Upper lobe of left lung (tissue), 6 donors: Measurements from ENCODE around the gene CDRT4. TPM values are rescaled to one million over a fixed set of nuclear protein-coding genes. Genes with fewer than 3 reads are reported as not detected.

ENCODE experiments used
- ATAC-seq, 2 donors: fragments of 200-7000 bp; cut with Tn5 transposase; one replicate each; pipeline ENCODE4 v1.9.1; 2022; ENCODE audit warnings: mild to moderate bottlenecking in 2 of 2, moderate library complexity in 2 of 2; ENCODE audit not compliant: low FRiP score in 2 of 2
- DNase-seq, 2 donors: peaks; one replicate each; pipeline ENCODE4 v3.0.0-alpha.2; 2019 to 2020
- H3K27ac ChIP-seq, 4 donors: fragments of 200-600 bp; sonication (generic); one replicate each; pipeline ENCODE4 v1.5.1; 2016 to 2019
- H3K27me3 ChIP-seq, 4 donors: fragments of 200-600 bp; sonication (generic); one replicate each; pipeline ENCODE4 v1.5.1; 2017 to 2019
- H3K36me3 ChIP-seq, 4 donors: fragments of 200-600 bp; sonication (generic); one replicate each; pipeline ENCODE4 v1.5.1; 2016 to 2019
- H3K4me1 ChIP-seq, 4 donors: fragments of 200-600 bp; sonication (generic); one replicate each; pipeline ENCODE4 v1.5.1; 2018 to 2019
- H3K4me3 ChIP-seq, 4 donors: fragments of 200-600 bp; sonication (generic); one replicate each; pipeline ENCODE4 v1.5.1; 2017 to 2019; ENCODE audit warnings: mild to moderate bottlenecking in 2 of 4, moderate library complexity in 1 of 4
- H3K9me3 ChIP-seq, 4 donors: fragments of 200-600 bp; sonication (generic); one replicate each; pipeline ENCODE4 v1.5.1; 2018 to 2019
- CTCF ChIP-seq, 6 experiments: fragments of 450-650 bp in 4 of 6; fragments of 200-600 bp in 2 of 6; sonication (generic) in 2 of 6; IDR thresholded peaks; one replicate each; pipeline ENCODE4 v1.5.1; 2016 to 2019; ENCODE audit warnings: antibody characterized with exemption in 6 of 6
- EP300 ChIP-seq, 4 donors: sonication (generic); formaldehyde crosslinking; IDR thresholded peaks; one replicate each; pipeline ENCODE4 v1.5.1; 2017; ENCODE audit warnings: antibody characterized with exemption in 4 of 4, control low read depth in 2 of 4
- POLR2A ChIP-seq, 4 donors: fragments of 450-650 bp; IDR thresholded peaks; one replicate each; pipeline ENCODE4 v1.5.1; 2016 to 2017; ENCODE audit warnings: antibody characterized with exemption in 4 of 4, mild to moderate bottlenecking in 2 of 4
- POLR2AphosphoS5 ChIP-seq, 2 donors: sonication (generic); formaldehyde crosslinking; IDR thresholded peaks; one replicate each; pipeline ENCODE4 v1.5.1; 2017; ENCODE audit warnings: antibody characterized with exemption in 2 of 2
- WGBS, 2 donors: methylation state at CpG; one replicate each; pipeline ENCODE4 v1.1.5; 2017 to 2018; 5-methylcytosine and 5-hydroxymethylcytosine counted together
- total RNA-seq, 6 donors: library from RNA; depleted of rRNA in 4 of 6; stranded (reverse); fragments of >200 nt in 4 of 6; gene quantifications; one replicate each; pipeline versions ENCODE4 v1.1.0 to v1.2.1, GENCODE V29; 2016 to 2021
- donor health status: DM: no; HTN: no; CAD: no; lungs with moderate emphysema.
- donor health status: DM: no; HTN: yes; CAD: no; lungs with severe emphysema.

CDRT4 gene
- total RNA-seq, 6 donors from 2014 or later, result 4.7 to 38.8 (median 5.8) TPM; not detected in 1

GRCh38 chr17:15444805-15445204 is 22.6 kb downstream of the CDRT4 start:
- Histone ChIP-seq H3K27me3 (no peaks in the 10 kb centered on the region), H3K4me1 (peaks cover 0 to 8% (median 6%) of the 10 kb centered on the region in 4 donors), H3K27ac (peak overlapping the region in 1 of 4 donors; percentile 22), H3K36me3 (no peaks in the 10 kb centered on the region), H3K4me3 (no peak overlapping the region), H3K9me3 (no peaks in the 10 kb centered on the region)
- no peak for ATAC-seq
- TF ChIP-seq POLR2A (IDR thresholded peaks at IDR 0.05) (no peak), POLR2AphosphoS5 (IDR thresholded peaks at IDR 0.05) (peak; percentile 23 to 54), EP300 (IDR thresholded peaks at IDR 0.05) (peak in 2 of 4 donors; percentile 26 to 66), CTCF (IDR thresholded peaks at IDR 0.05) (no peak)
- DNase-seq, result no peak
- 40 to 48% methylated on average over 4 of the region's 4 CpGs for WGBS, 2 donors

- Histone ChIP-seq H3K27ac (no peak overlapping the region), H3K4me1 (peaks cover 2 to 10% (median 7%) of the 10 kb centered on the region in 4 donors), H3K4me3 (no peak overlapping the region), H3K27me3 (no peaks in the 10 kb centered on the region), H3K36me3 (no peaks in the 10 kb centered on the region), H3K9me3 (no peaks in the 10 kb centered on the region)
- no peak for TF ChIP-seq CTCF (IDR thresholded peaks at IDR 0.05)
- TF ChIP-seq POLR2A (IDR thresholded peaks at IDR 0.05), result no peak
- TF ChIP-seq POLR2AphosphoS5 (IDR thresholded peaks at IDR 0.05), result no peak
- no peak for TF ChIP-seq EP300 (IDR thresholded peaks at IDR 0.05)
- no peak for DNase-seq
- no peak for ATAC-seq
- 94 to 98% methylated on average over 13 of the region's 13 CpGs for WGBS, 2 donors
Observed at GRCh38 chr17:15442311-15443180, 24.9 kb downstream of the CDRT4 start.

- Histone ChIP-seq H3K27me3 (no peaks in the 10 kb centered on the region), H3K9me3 (no peaks in the 10 kb centered on the region), H3K4me3 (no peak overlapping the region), H3K4me1 (peaks cover 8 to 21% (median 16%) of the 10 kb centered on the region in 4 donors), H3K27ac (no peak overlapping the region), H3K36me3 (no peaks in the 10 kb centered on the region)
- 89 to 93% methylated on average over 4 of the region's 4 CpGs for WGBS, 2 donors
- no peak for ATAC-seq
- no peak for DNase-seq
- no peak for TF ChIP-seq EP300 (IDR thresholded peaks at IDR 0.05)
- no peak for TF ChIP-seq POLR2A (IDR thresholded peaks at IDR 0.05)
- no peak for TF ChIP-seq POLR2AphosphoS5 (IDR thresholded peaks at IDR 0.05)
- TF ChIP-seq CTCF (IDR thresholded peaks at IDR 0.05), result no peak
Observed at GRCh38 chr17:15441315-15441714, 26.1 kb downstream of the CDRT4 start.

- H3K4me1 ChIP-seq, result peaks cover 14 to 26% (median 19%) of the 10 kb centered on the region in 4 donors
- peak overlapping the region in 1 of 4 donors; percentile 14 for H3K27ac ChIP-seq
- TF ChIP-seq EP300 (IDR thresholded peaks at IDR 0.05) (no peak), CTCF (IDR thresholded peaks at IDR 0.05) (no peak), POLR2A (IDR thresholded peaks at IDR 0.05) (no peak), POLR2AphosphoS5 (IDR thresholded peaks at IDR 0.05) (no peak)
- H3K36me3 ChIP-seq, result no peaks in the 10 kb centered on the region
- H3K27me3 ChIP-seq, result no peaks in the 10 kb centered on the region
- H3K9me3 ChIP-seq, result no peaks in the 10 kb centered on the region
- DNase-seq, result no peak
- WGBS, 2 donors, result 68 to 75% methylated on average over 3 of the region's 3 CpGs
- H3K4me3 ChIP-seq, result no peak overlapping the region
- ATAC-seq, result peak in 1 of 2 donors; percentile 50
Observed at GRCh38 chr17:15440347-15440746, 27.1 kb downstream of the CDRT4 start.
